ENCODE measurements around the gene PIGC.
A peak's percentile ranks its signal among the peaks of the same experiment; 100 is the strongest.

PIGC gene

GRCh38 chr1:172401892-172402291, 42.0 kb downstream of the PIGC start:
- H3K27ac ChIP-seq: no peak overlapping the region
- DNase-seq (ENCODE audit: low read depth, low spot score): no peak

GRCh38 chr1:172401477-172401876, 42.4 kb downstream of the PIGC start:
- no peak for DNase-seq (ENCODE audit: low read depth, low spot score)
- H3K27ac ChIP-seq: no peak overlapping the region

- no peak for DNase-seq (ENCODE audit: low read depth, low spot score)
- H3K27ac ChIP-seq: no peak overlapping the region
Measured at GRCh38 chr1:172400722-172401105, 43.2 kb downstream of the PIGC start.

- no peak for DNase-seq (ENCODE audit: low read depth, low spot score)
- no peak overlapping the region for H3K27ac ChIP-seq
Measured at GRCh38 chr1:172399756-172400721, 43.8 kb downstream of the PIGC start.

- H3K27ac ChIP-seq: peak overlapping the region; percentile 29
Measured at GRCh38 chr1:172398970-172399755, 44.7 kb downstream of the PIGC start.

GRCh38 chr1:172398193-172398592, 45.7 kb downstream of the PIGC start:
- no peak for DNase-seq (ENCODE audit: low read depth, low spot score)
- H3K27ac ChIP-seq: no peak overlapping the region

More at GRCh38 chr1:172398970-172399755, 44.7 kb downstream of the PIGC start:
- DNase-seq (ENCODE audit: low read depth, low spot score): peak; percentile 60

- H3K27ac ChIP-seq: no peak overlapping the region
- no peak for DNase-seq (ENCODE audit: low read depth, low spot score)
Measured at GRCh38 chr1:172397633-172398032, 46.2 kb downstream of the PIGC start.

- DNase-seq (ENCODE audit: low read depth, low spot score): no peak
- no peak overlapping the region for H3K27ac ChIP-seq
Measured at GRCh38 chr1:172397221-172397620, 46.6 kb downstream of the PIGC start.

GRCh38 chr1:172395576-172395975, 48.3 kb downstream of the PIGC start:
- no peak for DNase-seq (ENCODE audit: low read depth, low spot score)
- H3K27ac ChIP-seq: no peak overlapping the region

GRCh38 chr1:172394811-172395210, 49.1 kb downstream of the PIGC start:
- peak overlapping the region; percentile 9 for H3K27ac ChIP-seq

GRCh38 chr1:172394141-172394751, 49.6 kb downstream of the PIGC start:
- DNase-seq (ENCODE audit: low read depth, low spot score): no peak
- peak overlapping the region; percentile 9 for H3K27ac ChIP-seq

More at GRCh38 chr1:172394811-172395210, 49.1 kb downstream of the PIGC start:
- DNase-seq (ENCODE audit: low read depth, low spot score): no peak

- DNase-seq (ENCODE audit: low read depth, low spot score): no peak
- H3K27ac ChIP-seq: no peak overlapping the region
Measured at GRCh38 chr1:172393354-172393753, 50.5 kb downstream of the PIGC start.

- no peak for DNase-seq (ENCODE audit: low read depth, low spot score)
- H3K27ac ChIP-seq: no peak overlapping the region
Measured at GRCh38 chr1:172391976-172392375, 51.9 kb downstream of the PIGC start.

All from epithelial cell of prostate (primary cell).